Neural progenitor cell (in vitro differentiated cells): ENCODE results near the gene ENPP1.

Experiments
- EZH2 ChIP-seq: fragments of 200-600 bp; sonication (generic); IDR thresholded peaks from 2 replicates; pipeline ENCODE4 v1.6.1; 2017; ENCODE audit warnings: antibody characterized with exemption, mild to moderate bottlenecking, moderate library complexity
- EZH2phosphoT487 ChIP-seq: fragments of 200-600 bp; sonication (generic); IDR thresholded peaks from 2 replicates; pipeline ENCODE4 v1.6.1; 2017; ENCODE audit warnings: antibody characterized with exemption
- TF ChIP-seq, protein P1 (sequence below): fragments of 200-600 bp; sonication (generic); IDR thresholded peaks from 2 replicates; pipeline ENCODE4 v1.5.1; 2017; ENCODE audit warnings: antibody characterized with exemption, mild to moderate bottlenecking

DNA sequence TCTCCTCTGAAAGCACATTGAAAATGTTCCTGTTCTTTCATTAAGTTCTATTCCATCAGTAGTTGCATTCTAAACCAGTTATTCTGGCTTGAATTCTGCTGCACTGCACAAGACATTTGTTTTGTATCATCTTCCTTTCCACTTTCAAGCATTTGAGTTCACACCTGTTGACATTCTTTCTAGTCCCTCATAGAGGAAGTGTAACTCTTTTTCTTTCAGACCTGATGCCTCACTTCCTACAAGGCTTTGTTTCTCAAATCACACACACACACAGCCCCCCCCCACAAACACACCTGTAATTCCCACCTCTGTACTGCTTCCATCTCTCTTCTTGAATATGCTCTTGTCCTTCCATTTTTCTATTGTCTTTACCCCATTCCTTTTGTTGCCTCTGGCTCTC is 92.4 kb downstream of the ENPP1 start:
- TF ChIP-seq, protein P1, sequence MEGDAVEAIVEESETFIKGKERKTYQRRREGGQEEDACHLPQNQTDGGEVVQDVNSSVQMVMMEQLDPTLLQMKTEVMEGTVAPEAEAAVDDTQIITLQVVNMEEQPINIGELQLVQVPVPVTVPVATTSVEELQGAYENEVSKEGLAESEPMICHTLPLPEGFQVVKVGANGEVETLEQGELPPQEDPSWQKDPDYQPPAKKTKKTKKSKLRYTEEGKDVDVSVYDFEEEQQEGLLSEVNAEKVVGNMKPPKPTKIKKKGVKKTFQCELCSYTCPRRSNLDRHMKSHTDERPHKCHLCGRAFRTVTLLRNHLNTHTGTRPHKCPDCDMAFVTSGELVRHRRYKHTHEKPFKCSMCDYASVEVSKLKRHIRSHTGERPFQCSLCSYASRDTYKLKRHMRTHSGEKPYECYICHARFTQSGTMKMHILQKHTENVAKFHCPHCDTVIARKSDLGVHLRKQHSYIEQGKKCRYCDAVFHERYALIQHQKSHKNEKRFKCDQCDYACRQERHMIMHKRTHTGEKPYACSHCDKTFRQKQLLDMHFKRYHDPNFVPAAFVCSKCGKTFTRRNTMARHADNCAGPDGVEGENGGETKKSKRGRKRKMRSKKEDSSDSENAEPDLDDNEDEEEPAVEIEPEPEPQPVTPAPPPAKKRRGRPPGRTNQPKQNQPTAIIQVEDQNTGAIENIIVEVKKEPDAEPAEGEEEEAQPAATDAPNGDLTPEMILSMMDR, result no peak
- no peak for TF ChIP-seq EZH2
- no peak for TF ChIP-seq EZH2phosphoT487
